NK-92 (cell line): ENCODE data around the gene DPH2.

Experiments
- DNase-seq: peaks from one replicate; lab custom pipeline; 2025; ENCODE audit not compliant: unreplicated experiment; lab: John Stamatoyannopoulos, UW

DPH2 gene

GRCh38 chr1:43963890-43964289 lies 5.9 kb upstream of the DPH2 start:
- DNase-seq, result no peak

- no peak for DNase-seq
These were observed 4.5 kb upstream of the DPH2 start for GRCh38 chr1:43965316-43965715.

GRCh38 chr1:43968348-43968948 lies 1.4 kb upstream of the DPH2 start:
- DNase-seq, result no peak

GRCh38 chr1:43969416-43969745 lies 429 bp upstream of the DPH2 start:
- no peak for DNase-seq

GRCh38 chr1:43970502-43970901 lies 692 bp downstream of the DPH2 start:
- DNase-seq, result no peak

GRCh38 chr1:43970911-43971310 lies 1.1 kb downstream of the DPH2 start:
- DNase-seq, result no peak

GRCh38 chr1:43971336-43971980 lies 1.6 kb downstream of the DPH2 start:
- DNase-seq, result no peak

GRCh38 chr1:43973981-43974442 lies 4.2 kb downstream of the DPH2 start:
- DNase-seq, result no peak

- peak; percentile 48 for DNase-seq
These were observed 4.8 kb downstream of the DPH2 start, which contains the start of gene ATP6V0B for GRCh38 chr1:43974443-43975248. ATP6V0B (plus strand) TSS chr1:43974960; CDS start chr1:43975041, 81 bp downstream.

- DNase-seq, result no peak
These were observed 5.6 kb downstream of the DPH2 start for GRCh38 chr1:43975249-43975961.

GRCh38 chr1:43976045-43976444 lies 6.2 kb downstream of the DPH2 start:
- no peak for DNase-seq

- DNase-seq, result no peak
These were observed 7.1 kb downstream of the DPH2 start for GRCh38 chr1:43976890-43977289.

GRCh38 chr1:43977376-43978263 lies 7.8 kb downstream of the DPH2 start:
- DNase-seq, result no peak

- no peak for DNase-seq
These were observed 8.4 kb downstream of the DPH2 start for GRCh38 chr1:43978264-43978550.

- DNase-seq, result no peak
These were observed 8.9 kb downstream of the DPH2 start, which contains the start of gene B4GALT2 for GRCh38 chr1:43978551-43979260. B4GALT2 (plus strand) TSS chr1:43979210; CDS start chr1:43981161, 1,951 bp downstream.

GRCh38 chr1:43979261-43979527 lies 9.4 kb downstream of the DPH2 start:
- no peak for DNase-seq

GRCh38 chr1:43979528-43980254 lies 9.9 kb downstream of the DPH2 start:
- DNase-seq, result no peak

GRCh38 chr1:43980255-43981134 lies 10.7 kb downstream of the DPH2 start:
- no peak for DNase-seq

- no peak for DNase-seq
These were observed 11.3 kb downstream of the DPH2 start for GRCh38 chr1:43981135-43981491.
